ENCODE data around the gene NSMCE4A.
A peak's percentile ranks its signal among the peaks of the same experiment; 100 is the strongest.
"Not testable (repeated sequence)": the region's sequence is repeated elsewhere in the genome, so short reads cannot be mapped to it uniquely, and the experiment has no call there.

NSMCE4A gene

GRCh38 chr10:121935702-121936101, 39.3 kb downstream of the NSMCE4A start:
- DNase-seq (ENCODE audit: low spot score), result no peak

GRCh38 chr10:121930268-121931085, 44.5 kb downstream of the NSMCE4A start:
- not testable (repeated sequence) for DNase-seq (ENCODE audit: low spot score)

- DNase-seq (ENCODE audit: low spot score), result not testable (repeated sequence)
These were observed 45.3 kb downstream of the NSMCE4A start for GRCh38 chr10:121929585-121930267.

- DNase-seq (ENCODE audit: low spot score), result no peak
These were observed 46.5 kb downstream of the NSMCE4A start for GRCh38 chr10:121928528-121928884.

GRCh38 chr10:121927841-121928527, 47.0 kb downstream of the NSMCE4A start, which contains the start of gene ATE1:
Gene ATE1 (minus strand): TSS chr10:121928031. CDS start chr10:121927949, 82 bp downstream.
- DNase-seq (ENCODE audit: low spot score), result peak; percentile 76

GRCh38 chr10:121927318-121927840, 47.6 kb downstream of the NSMCE4A start:
- DNase-seq (ENCODE audit: low spot score), result peak; percentile 5

GRCh38 chr10:121926671-121927317, 48.2 kb downstream of the NSMCE4A start:
- DNase-seq (ENCODE audit: low spot score), result no peak

- no peak for DNase-seq (ENCODE audit: low spot score)
These were observed 48.9 kb downstream of the NSMCE4A start for GRCh38 chr10:121926157-121926556.

- no peak for DNase-seq (ENCODE audit: low spot score)
These were observed 53.6 kb downstream of the NSMCE4A start for GRCh38 chr10:121921238-121921931.

GRCh38 chr10:121919666-121920065, 55.4 kb downstream of the NSMCE4A start:
- DNase-seq (ENCODE audit: low spot score), result no peak

- not testable (repeated sequence) for DNase-seq (ENCODE audit: low spot score)
These were observed 56.2 kb downstream of the NSMCE4A start for GRCh38 chr10:121918800-121919199.

- DNase-seq (ENCODE audit: low spot score), result no peak
These were observed 60.4 kb downstream of the NSMCE4A start for GRCh38 chr10:121914661-121915060.

- no peak for DNase-seq (ENCODE audit: low spot score)
These were observed 63.7 kb downstream of the NSMCE4A start for GRCh38 chr10:121911421-121911697.

- no peak for DNase-seq (ENCODE audit: low spot score)
These were observed 64.2 kb downstream of the NSMCE4A start for GRCh38 chr10:121910673-121911420.

Data from CD4-positive, alpha-beta T cell treated with Interleukin-6 at 100 ng/mL for 8 hours (primary cell).